Thyroid gland (tissue), 4 donors: Measurements from ENCODE around the gene KDM8. TPM values are rescaled to one million over a fixed set of nuclear protein-coding genes. Genes with fewer than 3 reads are reported as not detected.
"Not testable (repeated sequence)": the region's sequence is repeated elsewhere in the genome, so short reads cannot be mapped to it uniquely, and the experiment has no call there.

Experiments
- DNase-seq, 2 donors: peaks; one replicate each; pipeline ENCODE4 v3.0.0-alpha.2; 2019
- H3K27ac ChIP-seq, 3 donors: fragments of 200-600 bp; sonication (generic); 1 replicate in 2 of 3; 2 replicates in 1 of 3; pipeline ENCODE4 v1.5.1; 2016 to 2019; ENCODE audit warnings: mild to moderate bottlenecking in 1 of 3, moderate library complexity in 1 of 3
- H3K27me3 ChIP-seq: fragments of 200-600 bp; sonication (generic); one replicate; pipeline ENCODE4 v1.5.1; 2019
- H3K36me3 ChIP-seq, 2 donors: fragments of 200-600 bp; sonication (generic); one replicate each; pipeline ENCODE4 v1.5.1; 2016 to 2019
- H3K4me1 ChIP-seq, 2 donors: fragments of 200-600 bp; sonication (generic); one replicate each; pipeline ENCODE4 v1.5.1; 2017 to 2019
- H3K4me3 ChIP-seq, 3 donors: fragments of 200-600 bp; sonication (generic); replicated peaks in 1 of 3; 1 replicate in 2 of 3; 2 replicates in 1 of 3; pipeline ENCODE4 v1.5.1; 2016; ENCODE audit warnings: mild to moderate bottlenecking in 1 of 3
- H3K9me3 ChIP-seq: fragments of 200-600 bp; sonication (generic); one replicate; pipeline ENCODE4 v1.5.1; 2017
- POLR2A ChIP-seq, 2 donors: fragments of 450-650 bp; IDR thresholded peaks; one replicate each; pipeline ENCODE4 v1.6.1; 2017; ENCODE audit warnings: antibody characterized with exemption in 2 of 2, mild to moderate bottlenecking in 2 of 2, moderate library complexity in 1 of 2
- WGBS, 2 donors: methylation state at CpG; one replicate each; pipeline ENCODE4 v1.1.5; 2017; 5-methylcytosine and 5-hydroxymethylcytosine counted together
- intact Hi-C: fragments of 100-400 bp; cut with DNase I; formaldehyde crosslinking; loops from one replicate; pipeline ENCODE4 v1.15.1; 2023
- total RNA-seq, 4 donors: library from RNA; depleted of rRNA; stranded (reverse); fragments of >200 nt; gene quantifications; one replicate each; pipeline ENCODE4 v1.2.3, GENCODE V29; 2016
- TF ChIP-seq, protein P1 (sequence below), 6 experiments: fragments of 200-600 bp in 3 of 6; fragments of 450-650 bp in 3 of 6; sonication (generic) in 3 of 6; IDR thresholded peaks; one replicate each; pipeline ENCODE4 v1.5.1; 2016 to 2019; ENCODE audit warnings: antibody characterized with exemption in 6 of 6, mild to moderate bottlenecking in 2 of 6, inconsistent platforms in 1 of 6, moderate library complexity in 1 of 6

Gene KDM8
- total RNA-seq, 4 donors from 2014 or later = 5.6 to 14.9 (median 9.6) TPM

DNA sequence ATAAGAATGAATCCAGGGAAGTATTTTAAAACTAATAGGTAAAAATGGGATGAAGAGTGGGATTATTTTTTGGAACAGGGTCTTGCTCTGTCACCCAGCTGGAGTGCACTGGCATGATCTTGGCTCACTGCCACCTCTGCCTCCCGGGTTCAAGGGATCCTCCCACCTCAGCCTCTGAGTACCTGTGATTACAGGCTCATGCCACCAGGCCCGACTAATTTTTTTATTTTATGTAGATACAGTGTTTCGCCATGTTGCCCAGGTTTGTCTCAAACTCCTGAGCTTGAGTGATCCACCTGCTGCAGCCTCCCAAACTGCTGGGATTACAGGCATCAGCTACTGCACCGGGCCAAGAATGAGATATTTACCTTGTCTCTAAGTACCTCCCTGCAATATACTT lies 43.1 kb downstream of the KDM8 start:
- 60 to 66% methylated on average over 4 of the region's 4 CpGs for WGBS, 2 donors
- H3K4me3 ChIP-seq = no peak overlapping the region
- no peaks in the 10 kb centered on the region for H3K27me3 ChIP-seq
- no peak for DNase-seq
- intact Hi-C loops = no loop called here
- peaks cover 27 to 46% of the 10 kb centered on the region in 2 donors for H3K4me1 ChIP-seq
- H3K36me3 ChIP-seq = no peaks in the 10 kb centered on the region
- peak overlapping the region; percentile 33 to 72 (median 65) for H3K27ac ChIP-seq
- H3K9me3 ChIP-seq = no peaks in the 10 kb centered on the region
- TF ChIP-seq, protein P1, sequence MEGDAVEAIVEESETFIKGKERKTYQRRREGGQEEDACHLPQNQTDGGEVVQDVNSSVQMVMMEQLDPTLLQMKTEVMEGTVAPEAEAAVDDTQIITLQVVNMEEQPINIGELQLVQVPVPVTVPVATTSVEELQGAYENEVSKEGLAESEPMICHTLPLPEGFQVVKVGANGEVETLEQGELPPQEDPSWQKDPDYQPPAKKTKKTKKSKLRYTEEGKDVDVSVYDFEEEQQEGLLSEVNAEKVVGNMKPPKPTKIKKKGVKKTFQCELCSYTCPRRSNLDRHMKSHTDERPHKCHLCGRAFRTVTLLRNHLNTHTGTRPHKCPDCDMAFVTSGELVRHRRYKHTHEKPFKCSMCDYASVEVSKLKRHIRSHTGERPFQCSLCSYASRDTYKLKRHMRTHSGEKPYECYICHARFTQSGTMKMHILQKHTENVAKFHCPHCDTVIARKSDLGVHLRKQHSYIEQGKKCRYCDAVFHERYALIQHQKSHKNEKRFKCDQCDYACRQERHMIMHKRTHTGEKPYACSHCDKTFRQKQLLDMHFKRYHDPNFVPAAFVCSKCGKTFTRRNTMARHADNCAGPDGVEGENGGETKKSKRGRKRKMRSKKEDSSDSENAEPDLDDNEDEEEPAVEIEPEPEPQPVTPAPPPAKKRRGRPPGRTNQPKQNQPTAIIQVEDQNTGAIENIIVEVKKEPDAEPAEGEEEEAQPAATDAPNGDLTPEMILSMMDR (IDR thresholded peaks at IDR 0.05) = no peak
- no peak for TF ChIP-seq POLR2A (IDR thresholded peaks at IDR 0.05)

DNA sequence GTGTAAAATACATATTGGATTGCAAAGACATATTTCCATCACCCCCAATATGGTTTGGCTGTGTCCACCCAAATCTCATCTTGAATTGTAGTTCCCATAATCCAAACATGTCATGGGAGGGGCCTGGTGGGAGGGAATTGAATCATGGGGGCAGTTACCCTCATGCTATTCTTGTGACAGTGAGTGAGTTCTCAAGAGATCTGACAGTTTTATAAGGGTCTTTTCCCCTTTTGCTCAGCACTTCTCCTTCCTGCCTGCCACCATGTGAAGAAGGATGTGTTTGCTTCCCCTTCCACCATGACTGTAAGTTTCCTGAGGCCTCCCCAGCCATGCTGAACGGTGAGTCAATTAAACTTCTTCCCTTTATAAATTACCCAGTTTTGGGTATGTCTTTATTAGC lies 43.8 kb downstream of the KDM8 start:
- DNase-seq, intact Hi-C loops, H3K9me3 ChIP-seq, H3K4me3 ChIP-seq, H3K27me3 ChIP-seq, H3K36me3 ChIP-seq: not testable (repeated sequence)
- Histone ChIP-seq H3K4me1 (peaks cover 27 to 42% of the 10 kb centered on the region in 2 donors), H3K27ac (peak overlapping the region in 1 of 3 donors; percentile 72)
- 82 to 84% methylated on average over 1 of the region's 1 CpG for WGBS, 2 donors

DNA sequence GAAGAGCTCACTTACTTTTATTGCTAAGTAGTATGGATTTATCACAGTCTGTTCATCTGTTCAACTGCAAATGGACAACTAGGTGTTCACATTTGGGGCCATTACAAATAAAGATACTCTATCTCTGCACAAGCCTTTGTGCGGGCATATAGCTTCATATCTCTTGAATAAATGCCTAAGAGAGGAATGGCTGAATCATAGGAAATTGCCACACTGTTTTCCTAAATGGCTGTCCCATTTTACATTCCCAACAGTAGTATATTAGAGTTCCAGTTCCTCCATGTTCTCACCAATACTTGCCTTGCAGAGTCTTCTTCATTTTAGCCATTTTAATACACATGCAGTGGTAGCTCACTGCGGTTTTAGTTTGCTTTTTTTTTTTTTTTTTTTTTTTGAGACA lies 44.7 kb downstream of the KDM8 start:
- intact Hi-C loops = no loop called here

DNA sequence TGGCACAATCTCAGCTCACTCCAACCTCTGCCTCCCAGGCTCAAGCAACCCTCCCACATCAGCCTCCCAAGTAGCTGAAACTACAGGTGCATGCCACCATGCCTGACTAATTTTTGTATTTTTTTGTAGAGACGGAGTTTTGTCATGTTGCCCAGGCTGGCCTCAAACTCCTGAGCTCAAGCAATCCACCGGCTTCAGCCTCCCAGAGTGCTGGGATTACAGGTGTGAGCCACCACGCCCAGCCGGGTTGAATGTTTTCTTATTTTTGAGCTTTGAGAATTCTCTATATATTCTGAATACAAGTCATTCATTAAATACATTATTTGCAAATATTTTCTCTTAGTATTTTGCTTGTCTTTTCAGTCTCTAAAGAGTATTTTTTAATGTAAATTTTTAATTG lies 45.6 kb downstream of the KDM8 start:
- DNase-seq, H3K9me3 ChIP-seq, intact Hi-C loops, H3K4me3 ChIP-seq, H3K36me3 ChIP-seq, H3K27me3 ChIP-seq, H3K27ac ChIP-seq: not testable (repeated sequence)
- peaks cover 19 to 31% of the 10 kb centered on the region in 2 donors for H3K4me1 ChIP-seq
- WGBS, 2 donors = 91 to 97% methylated on average over 4 of the region's 4 CpGs

More for the DNA sequence above, 44.7 kb downstream of the KDM8 start:
- DNase-seq = no peak
- Histone ChIP-seq H3K36me3 (no peaks in the 10 kb centered on the region), H3K27ac (no peak overlapping the region), H3K9me3 (no peaks in the 10 kb centered on the region), H3K27me3 (no peaks in the 10 kb centered on the region), H3K4me1 (peaks cover 24 to 34% of the 10 kb centered on the region in 2 donors), H3K4me3 (no peak overlapping the region)
- TF ChIP-seq POLR2A (IDR thresholded peaks at IDR 0.05) = no peak
- TF ChIP-seq, protein P1 (IDR thresholded peaks at IDR 0.05) = no peak
- WGBS, 2 donors = 98% methylated on average over 2 of the region's 2 CpGs

DNA sequence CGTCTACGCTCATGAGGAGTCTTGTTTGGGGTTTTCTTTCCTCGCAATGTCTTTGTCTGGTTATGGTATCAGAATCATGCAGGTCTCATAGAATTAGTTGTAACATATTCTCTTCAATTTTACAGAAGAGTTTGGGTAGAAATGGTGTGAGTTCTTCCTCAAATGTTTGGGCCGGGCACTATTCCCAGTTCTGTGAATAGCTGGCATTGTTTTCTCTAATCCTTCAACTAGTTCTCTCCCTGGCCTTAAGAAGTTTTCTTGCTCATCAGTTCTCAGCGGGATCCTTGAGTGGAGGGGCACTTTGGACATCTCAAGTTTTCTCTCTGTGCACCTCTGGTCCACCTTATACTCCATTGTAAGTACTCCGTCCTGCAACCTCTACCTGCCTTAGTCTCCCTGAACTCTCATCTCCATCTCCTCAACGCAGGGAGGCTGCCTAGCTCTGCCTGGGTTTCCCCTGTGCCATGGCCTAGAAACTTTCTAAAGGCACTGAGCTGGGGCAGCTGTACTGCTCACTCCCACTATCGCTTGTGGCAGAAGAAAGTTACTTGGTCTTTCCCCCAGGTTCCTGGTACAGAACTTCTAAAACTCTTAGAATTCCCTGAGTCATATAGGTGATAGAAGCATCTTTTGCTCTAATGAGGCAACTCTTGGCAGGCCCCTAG lies 48.3 kb downstream of the KDM8 start:
- Histone ChIP-seq H3K27me3 (no peaks in the 10 kb centered on the region), H3K36me3 (peaks cover 4 to 6% of the 10 kb centered on the region in 2 donors), H3K4me3 (no peak overlapping the region), H3K4me1 (peaks cover under 1 to 13% of the 10 kb centered on the region in 2 donors), H3K9me3 (no peaks in the 10 kb centered on the region), H3K27ac (no peak overlapping the region)
- intact Hi-C loops = no loop called here
- no peak for DNase-seq
- 90% methylated on average over 8 of the region's 8 CpGs for WGBS, 2 donors
- TF ChIP-seq, protein P1 (IDR thresholded peaks at IDR 0.05) = no peak
- no peak for TF ChIP-seq POLR2A (IDR thresholded peaks at IDR 0.05)

DNA sequence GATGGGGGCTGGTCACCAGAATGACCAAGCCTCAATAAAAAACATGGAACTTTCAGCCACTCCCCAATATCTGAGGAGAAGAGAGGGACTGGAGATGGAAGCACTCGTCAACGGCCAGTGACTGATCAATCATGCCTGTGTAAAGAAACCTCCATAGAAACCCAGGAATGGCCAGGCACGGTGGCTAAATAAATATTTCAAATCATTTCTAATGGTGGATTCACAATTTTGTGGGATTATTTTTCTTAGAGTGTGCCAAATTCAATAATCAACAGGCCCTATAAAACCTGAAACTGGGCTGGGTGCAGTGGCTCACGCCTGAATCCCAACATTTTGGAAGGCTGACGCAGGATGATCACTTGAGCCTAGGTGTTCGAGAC lies 48.9 kb downstream of the KDM8 start:
- intact Hi-C loops = no loop called here
- 94 to 95% methylated on average over 6 of the region's 6 CpGs for WGBS, 2 donors
- no peak for DNase-seq
- Histone ChIP-seq H3K36me3 (peaks cover 6% of the 10 kb centered on the region in 2 donors), H3K27me3 (no peaks in the 10 kb centered on the region), H3K9me3 (no peaks in the 10 kb centered on the region), H3K4me1 (peaks cover 0 to 13% of the 10 kb centered on the region in 2 donors), H3K27ac (no peak overlapping the region), H3K4me3 (no peak overlapping the region)
- TF ChIP-seq, protein P1 (IDR thresholded peaks at IDR 0.05) = no peak
- TF ChIP-seq POLR2A (IDR thresholded peaks at IDR 0.05) = no peak
